Adrenal gland (tissue), 5 donors: ENCODE measurements around the gene UBE2L5.

Experiments used
- CTCF ChIP-seq, 6 experiments: fragments of 450-650 bp in 4 of 6; fragments of 200-600 bp in 2 of 6; sonication (generic) in 1 of 6; IDR thresholded peaks; 1 replicate in 5 of 6; 2 replicates in 1 of 6; pipeline versions ENCODE4 v1.5.1 to v1.8.0; 2016 to 2021; ENCODE audit warnings: antibody characterized with exemption in 6 of 6, mild to moderate bottlenecking in 2 of 6, moderate library complexity in 1 of 6
- POLR2A ChIP-seq, 2 donors: fragments of 450-650 bp; IDR thresholded peaks; one replicate each; pipeline ENCODE4 v1.6.1; 2017; ENCODE audit warnings: antibody characterized with exemption in 2 of 2, mild to moderate bottlenecking in 2 of 2, moderate library complexity in 1 of 2
- donor health status: DM: no; HTN: no; CAD: no.

GRCh38 chr13:30431269-30431940, 9.1 kb downstream of the UBE2L5 start:
- TF ChIP-seq CTCF (IDR thresholded peaks at IDR 0.05) (no peak), POLR2A (IDR thresholded peaks at IDR 0.05) (no peak)
